NCI-H226 (cell line): ENCODE measurements around the gene SYCP2L.
"Not testable (repeated sequence)": the region's sequence is repeated elsewhere in the genome, so short reads cannot be mapped to it uniquely, and the experiment has no call there.

Experiments
- DNase-seq: peaks from one replicate; pipeline ENCODE4 v3.0.0-alpha.2; 2015

Gene SYCP2L

DNA sequence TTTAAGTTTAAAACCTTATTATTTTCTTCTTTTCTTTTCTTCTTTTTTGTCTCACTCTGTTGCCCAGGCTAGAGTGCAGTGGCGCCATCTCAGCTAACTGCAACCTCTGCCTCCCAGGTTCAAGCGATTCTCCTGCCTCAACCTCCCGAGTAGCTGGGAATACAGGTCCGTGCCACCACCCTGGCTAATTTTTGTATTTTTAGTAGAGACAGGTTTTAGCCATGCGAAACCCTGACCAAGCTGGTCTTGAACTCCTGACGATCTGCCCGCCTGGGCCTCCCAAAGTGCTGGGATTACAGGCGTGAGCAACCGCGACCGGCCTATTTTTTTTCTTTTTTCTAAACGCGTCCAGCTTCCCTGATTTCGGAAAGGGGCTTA lies 4.6 kb upstream of the SYCP2L start:
- not testable (repeated sequence) for DNase-seq

GRCh38 chr6:10882657-10883171 lies 4.1 kb upstream of the SYCP2L start:
- DNase-seq: no peak

- no peak for DNase-seq
Measured at GRCh38 chr6:10883312-10884244, 3.3 kb upstream of the SYCP2L start.

- no peak for DNase-seq
Measured at GRCh38 chr6:10884245-10884972, 2.4 kb upstream of the SYCP2L start.

- not testable (repeated sequence) for DNase-seq
Measured at GRCh38 chr6:10886365-10886690, 524 bp upstream of the SYCP2L start.

DNA sequence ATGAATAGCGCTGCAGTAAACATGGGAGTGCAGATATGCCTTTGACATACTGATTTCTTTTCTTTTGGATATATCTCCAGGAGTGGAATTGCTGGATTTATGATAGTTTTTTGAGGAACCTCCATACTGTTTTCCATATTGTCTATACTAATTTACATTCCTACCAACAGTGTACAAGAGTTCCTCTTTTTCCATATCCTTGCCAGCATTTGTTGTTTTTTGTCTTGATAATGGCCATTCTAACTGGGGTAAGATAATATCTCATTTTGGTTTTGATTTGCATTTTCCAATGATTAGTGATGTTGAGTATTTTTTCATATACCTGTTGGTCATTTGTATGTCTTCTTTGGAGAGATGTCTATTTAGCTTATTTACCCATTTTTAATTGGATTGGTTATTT lies 3.3 kb downstream of the SYCP2L start:
- no peak for DNase-seq

- no peak for DNase-seq
Measured at GRCh38 chr6:10891960-10892359, 5.1 kb downstream of the SYCP2L start.

- no peak for DNase-seq
Measured at GRCh38 chr6:10894958-10895357, 8.1 kb downstream of the SYCP2L start.

GRCh38 chr6:10896691-10897090 lies 9.8 kb downstream of the SYCP2L start:
- no peak for DNase-seq

DNA sequence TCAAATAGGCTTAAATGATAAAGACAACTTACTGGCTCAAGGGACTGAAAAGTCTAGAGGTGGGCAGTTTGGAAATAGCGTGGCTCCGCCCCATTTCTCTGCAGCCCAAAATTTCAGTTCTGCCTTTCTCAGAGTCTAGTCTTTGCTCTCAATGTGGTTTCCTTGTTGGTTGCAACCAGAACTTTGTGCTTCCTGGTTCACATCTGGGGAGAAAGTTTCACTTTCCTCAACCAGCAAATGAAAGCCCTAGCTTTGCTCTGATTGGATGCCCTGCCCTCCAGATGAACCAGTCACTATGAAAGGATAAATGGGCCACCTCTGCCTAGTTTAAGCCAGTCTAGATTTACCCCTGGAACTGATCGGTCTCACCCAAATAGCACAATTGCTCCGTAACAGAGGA lies 14.9 kb downstream of the SYCP2L start:
- DNase-seq: no peak

DNA sequence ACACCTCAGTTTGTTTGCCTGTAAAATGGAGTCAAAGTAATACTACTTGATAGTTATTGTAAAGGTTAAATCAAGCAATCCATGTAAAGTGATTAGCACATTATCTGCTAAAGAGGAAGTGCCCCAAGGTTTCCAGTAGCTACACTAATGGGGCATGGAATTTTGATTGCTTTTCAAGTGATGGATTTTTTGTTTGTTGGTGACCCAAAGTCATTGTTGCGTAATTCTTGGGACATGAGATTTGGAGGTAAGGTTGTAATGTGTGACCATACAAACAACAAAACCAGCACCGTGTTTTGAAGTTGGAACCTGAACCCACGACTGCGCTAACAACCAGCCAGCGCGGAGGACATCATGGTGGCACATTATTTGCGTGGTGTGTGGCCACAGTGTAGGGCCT lies 17.2 kb downstream of the SYCP2L start:
- no peak for DNase-seq

DNA sequence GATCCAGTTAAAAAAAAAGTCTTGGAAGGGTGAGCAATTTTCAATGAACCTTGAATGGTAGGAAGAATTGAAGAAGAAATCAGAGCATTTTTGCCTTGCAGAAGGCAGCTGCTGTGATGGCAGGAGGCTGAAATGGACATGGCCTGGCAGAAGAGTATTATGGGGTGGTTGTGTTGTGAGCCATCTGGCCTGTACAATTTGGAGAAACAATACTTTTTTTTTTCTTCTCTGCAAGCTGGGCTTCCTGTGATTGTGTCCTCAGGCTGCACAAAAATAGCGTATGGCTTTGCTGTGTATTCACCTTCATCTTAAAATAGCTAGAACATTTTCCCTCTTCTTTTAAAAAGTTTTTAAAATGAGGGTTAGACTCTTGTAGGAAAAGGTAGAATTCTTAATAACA lies 21.4 kb downstream of the SYCP2L start:
- DNase-seq: no peak

GRCh38 chr6:10919520-10919919 lies 32.7 kb downstream of the SYCP2L start:
- peak; percentile 1 for DNase-seq

- DNase-seq: no peak
Measured at GRCh38 chr6:10933126-10933525, 46.3 kb downstream of the SYCP2L start.

- no peak for DNase-seq
Measured at GRCh38 chr6:10939840-10940239, 53.0 kb downstream of the SYCP2L start.

DNA sequence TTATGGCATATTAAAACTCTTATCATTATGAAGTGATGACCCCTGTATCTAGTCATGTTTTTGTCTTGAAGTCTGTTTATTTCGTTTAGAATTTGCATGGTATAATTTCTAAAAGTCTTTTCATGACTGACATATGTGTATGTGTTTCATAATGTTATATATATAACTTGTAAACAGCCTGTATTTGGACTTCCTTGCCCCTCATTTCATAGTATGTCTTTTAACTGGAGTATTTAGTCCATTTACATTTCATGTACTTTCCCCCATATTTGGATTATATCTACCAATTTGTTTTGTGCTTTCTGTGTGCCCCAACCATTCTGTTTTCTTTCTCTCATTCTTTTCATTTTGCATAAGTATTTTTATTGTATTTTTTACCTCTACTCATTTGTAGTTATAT lies 59.0 kb downstream of the SYCP2L start:
- DNase-seq: no peak

DNA sequence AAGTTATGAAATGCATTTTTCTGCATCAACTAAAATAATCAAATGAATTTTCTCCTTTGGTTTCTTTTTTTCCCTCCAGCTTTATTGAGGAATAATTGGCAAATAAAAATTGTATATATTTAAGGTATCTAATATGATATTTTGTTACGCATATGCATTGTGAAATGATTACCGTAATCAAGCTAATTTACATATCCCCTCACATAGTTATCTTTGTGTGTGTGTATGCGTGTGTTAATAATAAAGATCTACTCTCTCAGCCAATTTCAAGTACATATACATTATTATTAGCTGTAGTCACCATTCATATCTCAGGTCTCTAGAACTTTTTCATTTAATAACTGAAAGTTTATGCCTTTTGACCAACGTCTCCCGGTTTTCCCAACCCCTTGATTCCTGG lies 61.1 kb downstream of the SYCP2L start:
- DNase-seq: no peak

- no peak for DNase-seq
Measured at GRCh38 chr6:10949579-10950490, 63.0 kb downstream of the SYCP2L start.

DNA sequence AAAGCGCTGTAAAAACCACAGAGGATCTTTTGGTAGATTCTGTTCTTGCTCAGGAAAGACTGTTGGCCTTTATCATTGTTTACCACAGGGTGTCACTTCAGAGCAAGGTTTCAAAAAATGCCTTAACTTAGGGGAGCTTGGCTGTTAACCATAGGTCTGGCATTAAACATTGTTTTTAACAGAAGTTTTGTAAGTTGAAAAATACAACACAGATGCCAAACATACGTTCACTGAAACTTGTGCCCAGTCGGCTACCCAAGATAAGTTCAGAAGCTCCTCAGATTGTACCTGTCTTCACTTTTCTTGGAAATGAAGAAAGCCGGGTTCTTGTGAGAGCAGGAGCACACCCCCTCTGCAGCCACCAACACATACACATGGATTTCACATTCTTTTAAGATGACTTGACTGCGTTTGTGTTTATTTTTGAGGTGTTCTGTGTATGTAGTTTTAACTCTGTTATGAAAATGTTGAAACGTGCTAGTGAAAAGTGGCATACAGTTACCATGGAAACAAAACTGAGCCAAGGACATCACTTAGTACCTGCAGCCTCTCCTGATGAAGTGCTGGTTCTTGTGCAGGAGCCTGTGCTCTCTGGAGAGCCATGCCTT lies 64.9 kb downstream of the SYCP2L start:
- peak; percentile 52 for DNase-seq

DNA sequence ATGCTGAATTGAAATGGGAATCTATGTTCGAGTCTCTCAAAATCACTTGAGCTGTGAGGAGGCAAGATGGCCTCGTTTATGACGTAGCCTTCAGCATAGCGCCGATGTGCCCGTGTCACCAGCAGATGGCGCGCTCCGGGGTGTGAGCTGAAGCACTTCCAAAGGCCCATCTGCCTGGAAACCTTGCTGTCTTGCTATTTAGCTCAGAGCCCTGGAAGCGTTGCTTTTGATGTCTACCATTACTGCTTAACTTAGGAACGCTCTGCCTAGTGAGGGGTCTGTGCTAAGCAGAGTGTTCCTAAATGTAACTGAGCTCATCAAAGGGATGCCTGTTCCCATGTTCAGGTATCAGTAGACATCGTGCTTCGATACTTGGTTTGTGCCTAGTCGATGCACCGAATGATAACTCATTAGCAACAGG lies 67.7 kb downstream of the SYCP2L start:
- DNase-seq: peak; percentile 28

DNA sequence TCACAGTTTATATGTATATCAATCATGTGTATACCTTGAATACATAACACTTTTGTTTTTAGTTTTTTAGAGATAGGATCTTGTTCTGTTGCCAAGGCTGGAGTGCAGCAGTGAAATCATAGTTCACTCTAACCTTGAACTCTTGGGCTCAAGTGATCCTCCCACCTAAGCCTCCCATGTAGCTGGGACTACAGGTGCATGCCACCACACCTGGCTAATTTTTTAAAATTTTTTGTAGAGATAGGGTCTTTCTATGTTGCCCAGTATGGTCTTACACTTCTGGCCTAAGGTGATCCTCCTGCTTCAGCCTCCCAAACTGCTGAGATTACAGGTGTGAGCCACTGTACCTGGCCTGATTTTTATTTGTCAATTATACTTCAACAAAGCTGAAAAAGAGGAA lies 69.9 kb downstream of the SYCP2L start:
- no peak for DNase-seq

- no peak for DNase-seq
Measured at GRCh38 chr6:10957414-10957886, 70.6 kb downstream of the SYCP2L start.
